Measurements from ENCODE around the gene CD9.
"Not testable (repeated sequence)": the region's sequence is repeated elsewhere in the genome, so short reads cannot be mapped to it uniquely, and the experiment has no call there.

The CD9 gene

GRCh38 chr12:6200256-6201212 is at the start of gene CD9:
TSS of gene CD9 (plus strand) at chr12:6200400. CDS start at chr12:6200500, 100 bp downstream.
- DNase-seq = no peak

GRCh38 chr12:6154730-6155459 is 45.3 kb upstream of the CD9 start:
- no peak for DNase-seq

- no peak for DNase-seq
Observed at GRCh38 chr12:6157482-6157881, 42.7 kb upstream of the CD9 start.

- no peak for DNase-seq
Observed at GRCh38 chr12:6158255-6158654, 41.9 kb upstream of the CD9 start.

- no peak for DNase-seq
Observed at GRCh38 chr12:6158749-6159148, 41.5 kb upstream of the CD9 start.

- not testable (repeated sequence) for DNase-seq
Observed at GRCh38 chr12:6159166-6160011, 40.8 kb upstream of the CD9 start.

- DNase-seq = not testable (repeated sequence)
Observed at GRCh38 chr12:6160049-6160649, 40.1 kb upstream of the CD9 start.

- DNase-seq = no peak
Observed at GRCh38 chr12:6161124-6161882, 38.9 kb upstream of the CD9 start.

- no peak for DNase-seq
Observed at GRCh38 chr12:6163416-6164060, 36.7 kb upstream of the CD9 start.

GRCh38 chr12:6165395-6165794 is 34.8 kb upstream of the CD9 start:
- DNase-seq = no peak

GRCh38 chr12:6166808-6167207 is 33.4 kb upstream of the CD9 start:
- DNase-seq = no peak

GRCh38 chr12:6167327-6168280 is 32.6 kb upstream of the CD9 start:
- DNase-seq = peak; percentile 82

GRCh38 chr12:6171409-6172015 is 28.7 kb upstream of the CD9 start:
- DNase-seq = no peak

GRCh38 chr12:6172086-6172485 is 28.1 kb upstream of the CD9 start:
- DNase-seq = no peak

GRCh38 chr12:6172862-6173261 is 27.3 kb upstream of the CD9 start:
- DNase-seq = no peak

- DNase-seq = no peak
Observed at GRCh38 chr12:6177642-6178358, 22.4 kb upstream of the CD9 start.

- DNase-seq = no peak
Observed at GRCh38 chr12:6178981-6179761, 21.0 kb upstream of the CD9 start.
